ENCODE results near the gene RASSF3.

RASSF3 gene

GRCh38 chr12:64663015-64663414 lies 52.7 kb downstream of the RASSF3 start:
- TF ChIP-seq TAF1 (IDR thresholded peaks at IDR 0.05; ENCODE audit: low read depth, low read length) (no peak), SPI1 (IDR thresholded peaks at IDR 0.05; ENCODE audit: low read depth, low read length) (no peak), POU2F2 (IDR thresholded peaks at IDR 0.05; ENCODE audit: low read depth, low read length) (no peak), PAX5 (IDR thresholded peaks at IDR 0.05; ENCODE audit: insufficient read depth, low read length, severe bottlenecking) (no peak), POLR2A (IDR thresholded peaks at IDR 0.05; ENCODE audit: low read depth, low read length) (no peak), POLR2AphosphoS5 (IDR thresholded peaks at IDR 0.05; ENCODE audit: low read depth, low read length) (no peak)
- DNase-seq (ENCODE audit: insufficient read length, low spot score) (no peak), FAIRE-seq (no peak)

DNA sequence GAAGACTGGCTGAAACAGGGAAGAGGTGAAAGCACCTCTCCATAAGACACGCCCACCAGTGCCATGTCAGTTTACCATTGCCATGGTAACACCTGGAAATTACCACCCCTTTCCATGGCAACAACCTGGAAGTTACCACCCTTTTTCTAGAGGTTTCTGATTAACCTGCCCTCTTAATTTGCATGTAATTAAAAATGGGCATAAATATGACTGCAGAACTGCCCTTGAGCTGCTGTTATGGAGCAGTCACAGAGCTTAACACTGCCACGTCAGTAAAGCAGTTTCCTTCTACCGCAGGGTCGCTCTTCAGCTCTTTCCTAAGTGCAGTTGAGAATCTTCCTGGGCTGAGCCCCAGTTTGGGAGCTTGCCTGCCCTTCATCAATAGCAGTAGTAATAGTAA lies 55.2 kb downstream of the RASSF3 start:
- TF ChIP-seq SPI1 (IDR thresholded peaks at IDR 0.05; ENCODE audit: low read depth, low read length): no peak; the same call in 1 of the 2 replicates
- TF ChIP-seq POLR2A (IDR thresholded peaks at IDR 0.05; ENCODE audit: low read depth, low read length): peak; percentile 95
- no peak for TF ChIP-seq PAX5 (IDR thresholded peaks at IDR 0.05; ENCODE audit: insufficient read depth, low read length, severe bottlenecking)
- no peak for TF ChIP-seq POU2F2 (IDR thresholded peaks at IDR 0.05; ENCODE audit: low read depth, low read length)
- no peak for TF ChIP-seq TAF1 (IDR thresholded peaks at IDR 0.05; ENCODE audit: low read depth, low read length)
- TF ChIP-seq POLR2AphosphoS5 (IDR thresholded peaks at IDR 0.05; ENCODE audit: low read depth, low read length): peak; percentile 87
- FAIRE-seq (peak; percentile 57), DNase-seq (ENCODE audit: insufficient read length, low spot score) (no peak)

GRCh38 chr12:64666054-64666914 lies 56.0 kb downstream of the RASSF3 start:
- DNase-seq (ENCODE audit: insufficient read length, low spot score) (no peak), FAIRE-seq (no peak)
- TF ChIP-seq POLR2AphosphoS5 (IDR thresholded peaks at IDR 0.05; ENCODE audit: low read depth, low read length) (no peak), TAF1 (IDR thresholded peaks at IDR 0.05; ENCODE audit: low read depth, low read length) (no peak), SPI1 (IDR thresholded peaks at IDR 0.05; ENCODE audit: low read depth, low read length) (no peak), PAX5 (IDR thresholded peaks at IDR 0.05; ENCODE audit: insufficient read depth, low read length, severe bottlenecking) (no peak), POU2F2 (IDR thresholded peaks at IDR 0.05; ENCODE audit: low read depth, low read length) (no peak), POLR2A (IDR thresholded peaks at IDR 0.05; ENCODE audit: low read depth, low read length) (no peak)

DNA sequence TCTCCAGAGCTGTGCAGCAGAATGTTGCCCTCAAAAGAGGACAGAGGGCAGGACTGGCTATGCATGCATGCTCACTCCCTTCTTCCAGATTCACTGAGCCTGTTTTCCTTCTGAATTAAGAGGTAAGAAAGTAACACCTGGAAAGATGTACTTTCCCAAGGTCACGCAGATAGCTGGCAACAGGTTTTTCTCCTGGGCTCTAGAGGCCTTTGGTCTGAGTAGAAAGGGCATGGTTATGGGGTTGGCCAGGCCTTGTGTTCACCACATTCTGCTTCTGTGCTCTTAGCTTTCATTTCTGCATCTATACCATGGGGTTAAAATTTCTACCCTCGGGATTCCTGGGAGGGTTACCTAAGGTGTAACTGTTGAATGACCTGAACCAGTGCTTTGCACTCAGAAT lies 57.5 kb downstream of the RASSF3 start:
- TF ChIP-seq PAX5 (IDR thresholded peaks at IDR 0.05; ENCODE audit: insufficient read depth, low read length, severe bottlenecking) (no peak), TAF1 (IDR thresholded peaks at IDR 0.05; ENCODE audit: low read depth, low read length) (no peak), SPI1 (IDR thresholded peaks at IDR 0.05; ENCODE audit: low read depth, low read length) (no peak), POLR2AphosphoS5 (IDR thresholded peaks at IDR 0.05; ENCODE audit: low read depth, low read length) (no peak), POU2F2 (IDR thresholded peaks at IDR 0.05; ENCODE audit: low read depth, low read length) (no peak), POLR2A (IDR thresholded peaks at IDR 0.05; ENCODE audit: low read depth, low read length) (no peak)
- FAIRE-seq: no peak
- no peak for DNase-seq (ENCODE audit: insufficient read length, low spot score)

- DNase-seq (ENCODE audit: insufficient read length, low spot score): no peak
- TF ChIP-seq TAF1 (IDR thresholded peaks at IDR 0.05; ENCODE audit: low read depth, low read length): no peak
- TF ChIP-seq PAX5 (IDR thresholded peaks at IDR 0.05; ENCODE audit: insufficient read depth, low read length, severe bottlenecking): no peak
- TF ChIP-seq POLR2A (IDR thresholded peaks at IDR 0.05; ENCODE audit: low read depth, low read length): no peak
- no peak for TF ChIP-seq POLR2AphosphoS5 (IDR thresholded peaks at IDR 0.05; ENCODE audit: low read depth, low read length)
- no peak for TF ChIP-seq POU2F2 (IDR thresholded peaks at IDR 0.05; ENCODE audit: low read depth, low read length)
- no peak for TF ChIP-seq SPI1 (IDR thresholded peaks at IDR 0.05; ENCODE audit: low read depth, low read length)
- peak; percentile 81 for FAIRE-seq
These were observed 59.1 kb downstream of the RASSF3 start for GRCh38 chr12:64669270-64669842.

GRCh38 chr12:64670019-64670418 lies 59.7 kb downstream of the RASSF3 start:
- DNase-seq (ENCODE audit: insufficient read length, low spot score) (no peak), FAIRE-seq (no peak)
- TF ChIP-seq POLR2AphosphoS5 (IDR thresholded peaks at IDR 0.05; ENCODE audit: low read depth, low read length) (no peak), POLR2A (IDR thresholded peaks at IDR 0.05; ENCODE audit: low read depth, low read length) (no peak), PAX5 (IDR thresholded peaks at IDR 0.05; ENCODE audit: insufficient read depth, low read length, severe bottlenecking) (no peak), TAF1 (IDR thresholded peaks at IDR 0.05; ENCODE audit: low read depth, low read length) (no peak), POU2F2 (IDR thresholded peaks at IDR 0.05; ENCODE audit: low read depth, low read length) (no peak), SPI1 (IDR thresholded peaks at IDR 0.05; ENCODE audit: low read depth, low read length) (no peak)

- DNase-seq (ENCODE audit: insufficient read length, low spot score): no peak
- peak; percentile 47 for FAIRE-seq
- TF ChIP-seq PAX5 (IDR thresholded peaks at IDR 0.05; ENCODE audit: insufficient read depth, low read length, severe bottlenecking): no peak
- no peak for TF ChIP-seq POLR2A (IDR thresholded peaks at IDR 0.05; ENCODE audit: low read depth, low read length)
- no peak for TF ChIP-seq SPI1 (IDR thresholded peaks at IDR 0.05; ENCODE audit: low read depth, low read length)
- no peak for TF ChIP-seq TAF1 (IDR thresholded peaks at IDR 0.05; ENCODE audit: low read depth, low read length)
- no peak for TF ChIP-seq POLR2AphosphoS5 (IDR thresholded peaks at IDR 0.05; ENCODE audit: low read depth, low read length)
- no peak for TF ChIP-seq POU2F2 (IDR thresholded peaks at IDR 0.05; ENCODE audit: low read depth, low read length)
These were observed 60.8 kb downstream of the RASSF3 start for GRCh38 chr12:64670919-64671639.

- no peak for FAIRE-seq
- no peak for TF ChIP-seq POLR2AphosphoS5 (IDR thresholded peaks at IDR 0.05; ENCODE audit: low read depth, low read length)
- TF ChIP-seq SPI1 (IDR thresholded peaks at IDR 0.05; ENCODE audit: low read depth, low read length): no peak
- TF ChIP-seq POLR2A (IDR thresholded peaks at IDR 0.05; ENCODE audit: low read depth, low read length): no peak
- TF ChIP-seq PAX5 (IDR thresholded peaks at IDR 0.05; ENCODE audit: insufficient read depth, low read length, severe bottlenecking): no peak
- TF ChIP-seq TAF1 (IDR thresholded peaks at IDR 0.05; ENCODE audit: low read depth, low read length): no peak
- DNase-seq (ENCODE audit: insufficient read length, low spot score): no peak
These were observed 61.4 kb downstream of the RASSF3 start for GRCh38 chr12:64671681-64672080.

Measured in GM12891 (cell line).